ENCODE results near the gene CCL24. TPM values are rescaled to one million over a fixed set of nuclear protein-coding genes. Genes with fewer than 3 reads are reported as not detected.
"Not testable (repeated sequence)": the region's sequence is repeated elsewhere in the genome, so short reads cannot be mapped to it uniquely, and the experiment has no call there.

Gene CCL24
- polyA plus RNA-seq, 1 donor: not detected

DNA sequence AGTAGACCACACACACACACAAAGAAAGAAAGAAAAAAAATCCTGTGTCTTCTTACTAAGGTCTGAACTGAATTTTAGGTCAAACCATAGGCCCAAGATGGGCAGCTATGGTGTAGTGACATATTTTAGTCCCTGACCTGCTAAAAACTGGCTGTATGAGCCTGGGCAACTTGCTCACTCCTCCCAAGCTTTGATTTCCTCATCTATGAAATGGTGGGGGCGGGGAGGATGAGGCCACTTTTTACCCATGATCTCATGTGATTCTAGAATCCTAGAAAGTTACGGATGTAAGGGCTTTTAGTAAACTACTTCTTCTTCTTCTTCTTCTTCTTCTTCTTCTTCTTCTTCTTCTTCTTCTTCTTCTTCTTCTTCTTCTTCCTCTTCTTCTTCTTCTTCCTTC is 6.1 kb upstream of the CCL24 start:
- DNase-seq: no peak

DNA sequence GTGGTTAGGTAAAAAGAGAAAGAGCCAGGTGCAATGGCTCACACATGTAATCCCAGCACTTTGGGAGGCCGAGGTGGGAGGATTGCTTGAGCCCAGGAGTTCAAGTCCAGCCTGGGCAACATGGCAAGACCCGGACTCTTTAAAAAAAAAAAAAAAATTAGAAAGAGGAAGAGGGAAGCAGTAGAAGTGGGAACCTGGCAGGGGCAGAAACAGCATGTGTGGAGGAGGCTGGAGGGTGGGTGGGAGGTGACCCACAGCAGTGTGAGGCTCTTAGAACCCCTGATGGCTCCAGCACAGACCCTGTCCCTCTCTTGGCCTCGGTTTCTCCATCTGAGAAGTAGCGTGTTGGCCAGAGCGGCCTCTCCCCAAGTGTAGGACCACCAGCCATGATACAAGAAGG is 4.9 kb upstream of the CCL24 start:
- DNase-seq: no peak

DNA sequence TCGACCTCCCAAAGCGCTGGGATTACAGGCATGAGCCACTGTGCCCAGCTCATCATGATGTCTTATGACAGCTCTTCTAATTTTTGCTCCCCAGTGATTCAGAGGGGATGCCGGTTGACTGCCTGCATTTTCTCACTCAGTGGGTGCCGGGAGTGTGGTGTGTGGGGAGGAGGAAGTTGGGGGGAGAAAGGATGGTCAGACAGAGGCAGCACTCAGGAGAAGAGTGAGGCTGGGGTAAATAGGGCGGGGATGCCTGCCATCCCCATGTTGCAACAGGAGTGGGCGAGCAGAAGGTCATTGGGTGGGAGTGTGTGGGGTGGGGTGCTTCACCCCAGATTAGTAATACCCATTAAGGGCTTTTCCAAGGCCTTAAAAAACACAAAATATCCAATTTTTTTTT is 3.5 kb upstream of the CCL24 start:
- DNase-seq: no peak

DNA sequence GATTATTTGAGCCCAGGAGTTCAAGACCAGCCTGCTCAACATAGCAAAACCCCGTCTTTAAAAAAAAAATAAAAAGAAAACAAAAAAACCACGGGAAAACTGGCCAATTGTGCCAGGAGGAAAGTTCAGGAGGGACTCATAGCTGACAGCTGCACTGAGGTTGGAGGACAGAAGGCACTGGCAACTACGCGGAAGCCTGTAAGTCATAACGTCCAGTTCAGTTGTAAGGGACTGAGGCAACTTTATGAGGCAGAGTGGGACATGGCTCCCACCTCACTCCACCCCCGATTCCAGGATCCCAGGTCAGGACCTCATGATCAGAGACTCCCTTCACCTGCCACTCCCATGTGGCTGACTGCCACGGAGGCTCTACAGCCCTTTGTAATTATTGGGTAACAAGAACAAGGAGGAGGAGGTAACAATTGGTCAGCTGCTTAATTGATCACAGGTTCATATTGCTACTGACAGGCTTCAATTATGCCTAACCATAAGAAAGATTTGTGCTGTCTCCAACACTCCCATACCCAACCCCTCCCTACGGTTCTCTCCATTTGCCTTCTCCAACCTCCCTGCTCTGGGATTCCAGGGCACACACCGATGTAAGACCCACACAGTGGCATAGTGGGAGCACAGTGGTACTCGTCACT is 1.9 kb upstream of the CCL24 start:
- no peak for DNase-seq

DNA sequence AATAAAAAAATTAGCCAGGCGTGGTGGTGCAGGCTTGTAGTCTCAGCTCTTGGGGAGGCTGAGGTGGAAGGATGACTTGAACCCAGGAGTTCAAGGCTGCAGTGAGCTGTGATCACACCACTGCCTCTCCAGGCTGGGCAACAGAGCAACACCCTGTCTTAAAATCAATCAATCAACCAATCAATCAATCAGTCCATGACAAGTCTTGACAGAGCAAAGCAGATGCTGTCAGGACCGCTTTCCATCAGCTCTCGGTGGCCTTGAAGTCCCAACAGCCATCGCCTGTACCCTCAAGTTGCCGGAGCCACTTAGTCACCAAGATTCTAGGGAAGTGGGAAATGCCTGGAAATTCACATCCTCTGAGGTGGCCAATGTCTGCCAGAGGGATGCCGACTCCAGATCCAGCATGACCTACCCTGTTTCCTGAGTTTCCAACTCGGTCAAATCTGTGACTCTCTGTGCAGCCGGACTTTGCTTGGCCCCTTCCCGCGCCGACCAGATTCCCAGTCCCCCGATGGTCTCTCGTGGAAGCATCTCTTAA is 871 bp upstream of the CCL24 start:
- DNase-seq: no peak

DNA sequence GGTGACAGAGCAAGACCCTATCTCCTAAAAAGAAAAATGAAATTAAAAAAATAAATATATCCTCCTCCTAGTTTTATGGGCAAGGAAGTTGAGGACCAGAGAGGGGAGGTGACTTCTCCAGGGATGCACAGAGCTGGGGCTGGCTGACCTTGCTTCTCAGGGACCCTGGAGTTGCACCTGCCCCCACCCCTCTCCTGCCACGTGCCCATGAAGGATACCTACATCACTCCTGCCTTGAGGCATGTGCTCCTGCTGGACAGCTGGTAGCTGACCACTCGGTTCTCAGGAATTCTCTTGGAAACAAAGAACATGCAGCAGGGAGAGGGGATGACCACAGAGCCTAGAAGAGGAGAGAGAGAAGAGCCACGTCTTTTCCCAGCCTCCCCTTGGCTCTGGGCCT is 522 bp downstream of the CCL24 start:
- no peak for DNase-seq

DNA sequence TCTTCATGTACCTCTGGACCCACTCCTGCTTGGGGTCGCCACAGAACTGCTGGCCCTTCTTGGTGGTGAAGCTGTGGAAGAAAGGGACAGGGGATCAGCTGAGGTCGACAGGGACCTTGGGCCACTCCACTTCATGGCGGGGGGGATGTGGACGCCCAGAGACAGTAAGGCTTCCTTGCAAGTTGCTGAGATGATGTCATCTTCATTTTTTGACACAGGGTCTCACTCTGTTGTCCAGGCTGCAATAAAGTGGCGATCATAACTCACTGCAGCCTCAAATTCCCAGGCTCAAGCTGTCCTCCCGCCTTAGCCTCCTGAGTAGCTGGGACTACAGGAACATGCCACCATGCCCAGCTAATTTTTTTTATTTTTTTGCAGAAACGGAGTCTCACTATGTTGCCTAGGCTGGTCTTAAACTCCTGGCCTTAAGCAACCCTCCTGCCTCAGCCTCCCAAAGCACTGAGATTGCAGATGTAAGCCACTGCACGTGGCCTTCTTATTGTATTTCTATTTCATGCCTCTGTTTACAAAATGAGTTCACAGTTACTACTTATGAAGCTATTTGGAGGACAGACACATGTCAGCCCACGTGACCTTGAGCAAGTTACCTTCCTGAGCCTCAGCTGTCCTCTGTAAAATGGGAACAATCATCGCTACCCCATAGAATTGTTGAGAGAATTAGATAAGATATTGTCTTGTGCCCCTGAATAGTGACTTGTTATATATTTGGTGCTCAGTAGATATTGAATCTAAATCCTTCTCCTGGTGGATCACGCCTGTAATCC is 1.5 kb downstream of the CCL24 start:
- no peak for DNase-seq

DNA sequence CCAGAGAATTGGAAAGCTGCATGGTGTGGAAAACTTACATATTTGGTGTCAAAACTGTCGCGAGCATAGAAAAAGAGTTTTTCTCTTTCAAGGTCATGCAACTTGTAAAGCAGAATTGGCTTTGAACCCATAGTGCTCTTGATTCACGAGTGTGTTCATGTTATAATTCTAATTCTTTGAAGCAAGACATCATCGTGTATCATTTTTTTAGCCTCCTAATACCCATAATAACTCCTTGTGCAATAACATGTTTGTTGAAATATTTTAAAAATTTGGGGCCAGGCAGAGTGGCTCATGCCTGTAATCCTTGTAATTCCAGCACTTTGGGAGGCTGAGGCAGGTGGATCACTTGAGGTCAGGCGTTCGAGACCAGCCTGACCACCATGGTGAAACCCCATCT is 4.2 kb downstream of the CCL24 start:
- no peak for DNase-seq

DNA sequence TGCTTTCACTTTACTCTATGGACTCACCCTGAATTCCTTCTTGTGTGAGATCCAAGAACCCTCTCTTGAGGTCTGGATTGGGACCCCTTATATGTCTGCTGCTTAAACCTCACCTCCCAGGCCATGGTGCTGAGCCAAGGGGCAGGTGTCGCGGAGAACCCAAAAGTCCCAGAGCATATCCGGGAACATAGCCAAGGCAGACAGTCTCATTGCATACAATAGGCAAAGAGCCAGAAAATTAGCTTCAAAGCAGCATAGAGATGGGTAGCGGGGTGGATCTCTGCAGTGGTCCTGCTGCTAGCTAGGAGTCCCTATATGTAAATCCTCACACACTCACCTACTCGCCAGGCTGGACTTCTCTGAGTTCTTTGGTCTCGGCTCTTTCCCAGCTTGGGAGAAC is 5.5 kb downstream of the CCL24 start:
- DNase-seq: no peak

DNA sequence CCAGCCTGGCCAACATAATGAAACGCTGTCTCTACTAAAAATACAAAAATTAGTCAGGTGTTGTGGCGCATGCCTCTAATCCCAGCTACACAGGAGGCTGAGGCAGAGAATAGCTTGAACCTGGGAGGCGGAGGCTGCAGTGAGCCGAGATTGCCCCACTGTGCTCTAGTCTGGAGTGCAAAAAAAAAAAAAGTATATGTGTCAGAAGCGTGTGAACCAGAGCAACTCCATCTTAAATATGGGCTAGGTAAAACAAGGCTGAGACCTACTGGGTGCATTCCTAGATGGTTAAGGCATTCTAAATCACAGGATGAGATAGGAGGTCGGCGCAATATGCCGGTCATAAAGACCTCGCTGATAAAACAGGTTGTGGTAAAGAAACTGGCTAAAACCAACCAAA is 6.2 kb downstream of the CCL24 start:
- no peak for DNase-seq

DNA sequence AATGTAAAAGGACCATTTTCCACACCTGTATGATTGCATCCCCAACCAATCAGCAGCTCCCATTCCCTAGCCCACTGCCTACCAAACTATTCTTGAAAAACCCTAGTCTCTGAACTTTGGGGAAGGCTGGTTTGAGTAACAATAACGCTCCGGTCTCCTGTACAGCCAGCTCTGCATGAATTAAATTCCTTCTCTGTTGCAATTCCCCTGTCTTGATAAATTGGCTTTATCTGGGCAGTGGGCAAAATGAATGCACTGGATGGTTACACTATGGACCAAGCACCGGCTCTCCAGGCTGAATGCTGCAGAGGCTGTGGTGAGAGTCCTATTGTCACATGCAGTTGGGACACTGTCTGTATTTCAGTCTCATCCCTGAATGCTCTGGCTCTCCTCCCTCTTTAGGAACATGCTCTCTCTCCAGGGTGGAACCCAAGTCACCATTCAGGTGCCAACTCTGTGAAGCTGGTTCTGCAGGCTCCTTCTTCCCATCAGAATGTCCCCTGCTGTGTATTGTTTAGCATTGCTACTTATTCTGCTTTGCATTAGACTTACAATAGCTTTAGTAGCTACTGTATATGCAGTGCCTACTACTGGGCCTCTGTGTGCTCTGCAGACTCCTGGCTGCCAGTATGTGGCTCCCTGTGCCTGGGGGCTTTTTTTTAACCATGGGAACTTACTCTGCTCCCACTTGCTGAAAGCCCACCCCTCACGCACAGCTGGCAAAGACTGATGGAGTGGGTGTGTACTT is 6.9 kb downstream of the CCL24 start:
- no peak for DNase-seq

DNA sequence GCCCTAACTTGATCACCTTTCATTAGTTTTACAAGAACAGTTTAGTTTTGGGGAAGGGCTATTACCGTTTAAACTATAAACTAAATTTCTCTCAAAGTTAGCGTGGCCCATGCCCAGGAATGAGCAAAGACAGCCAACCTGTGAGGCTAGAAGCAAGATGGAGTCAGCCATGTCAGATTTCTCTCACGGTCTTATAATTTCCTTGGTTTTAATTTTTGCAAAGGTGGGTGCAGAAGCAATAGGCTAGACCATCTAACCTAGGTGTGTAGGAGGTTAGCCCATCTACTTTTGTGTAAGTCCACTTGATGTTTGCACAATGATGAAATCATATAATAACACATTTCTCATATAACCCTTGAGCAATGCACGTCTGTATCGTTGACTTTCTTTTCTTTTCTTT is 8.9 kb downstream of the CCL24 start:
- no peak for DNase-seq

DNA sequence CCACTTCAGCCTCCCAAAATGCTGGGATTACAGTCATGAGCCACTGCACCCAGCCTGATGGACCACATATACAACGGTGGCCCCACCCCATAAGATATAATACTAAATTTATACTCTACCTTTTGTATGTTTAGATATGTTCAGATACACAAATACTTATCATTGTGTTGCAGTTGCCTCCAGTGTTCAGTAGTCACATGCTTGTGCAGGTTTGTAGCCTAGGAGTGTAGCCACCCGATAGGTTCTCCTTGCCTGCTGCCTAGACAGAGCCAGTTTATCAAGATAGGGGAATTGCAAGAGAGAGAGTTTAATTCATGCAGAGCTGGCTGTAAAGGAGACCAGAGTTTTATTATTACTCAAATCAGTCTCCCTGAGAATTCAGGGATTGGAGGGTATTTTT is 9.6 kb downstream of the CCL24 start:
- no peak for DNase-seq

DNA sequence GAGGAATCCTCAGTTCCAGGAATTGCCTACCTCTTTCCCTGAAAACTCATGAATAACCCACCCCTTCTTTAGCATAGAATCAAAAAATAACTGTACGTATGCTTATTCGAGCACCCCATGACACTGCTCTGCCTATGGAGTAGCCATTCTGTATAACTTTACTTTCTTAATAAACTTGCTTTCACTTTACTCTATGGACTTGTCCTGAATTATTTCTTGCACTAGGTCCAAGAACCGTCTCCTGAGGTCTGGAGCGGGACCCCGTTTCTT is 11.1 kb downstream of the CCL24 start:
- no peak for DNase-seq

DNA sequence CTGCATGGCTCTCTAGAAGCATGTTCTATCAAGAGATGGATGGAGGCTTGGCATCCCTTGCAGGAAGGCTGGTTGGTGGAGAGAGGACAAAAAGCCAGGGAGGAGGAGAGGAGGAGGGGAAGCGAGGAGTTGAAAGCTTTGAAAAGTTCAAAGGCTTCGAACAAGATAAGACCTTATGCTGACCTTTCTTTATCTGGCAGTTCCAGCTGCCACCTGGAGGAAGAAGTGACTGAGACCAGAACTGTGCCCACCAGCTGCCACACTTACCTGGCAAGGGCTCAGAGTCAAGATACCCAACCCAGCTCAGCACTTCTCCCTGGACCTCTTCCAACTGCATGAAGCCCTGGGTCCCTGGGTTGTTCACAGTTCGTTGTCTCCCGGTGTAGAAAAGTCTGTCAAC is 14.8 kb downstream of the CCL24 start:
- DNase-seq: no peak

DNA sequence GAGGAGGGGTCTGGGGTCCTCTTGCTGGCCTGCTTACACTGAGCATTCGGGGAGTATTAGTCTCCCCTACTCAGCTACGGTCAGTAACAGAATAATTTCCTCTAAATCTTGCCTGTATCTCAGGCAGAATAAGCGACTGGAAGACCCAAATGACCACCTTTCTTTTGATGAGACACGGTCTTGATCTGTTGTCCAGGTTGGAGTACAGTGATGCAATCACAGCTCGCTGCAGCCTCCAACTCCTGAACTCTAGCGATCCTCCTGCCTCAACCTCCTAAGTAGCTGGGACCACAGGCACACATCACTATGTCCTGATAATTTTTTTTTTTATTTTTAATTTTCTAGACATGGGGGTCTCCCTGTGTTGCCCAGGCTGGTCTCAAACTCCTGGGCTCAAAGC is 17.2 kb downstream of the CCL24 start:
- DNase-seq: no peak

DNA sequence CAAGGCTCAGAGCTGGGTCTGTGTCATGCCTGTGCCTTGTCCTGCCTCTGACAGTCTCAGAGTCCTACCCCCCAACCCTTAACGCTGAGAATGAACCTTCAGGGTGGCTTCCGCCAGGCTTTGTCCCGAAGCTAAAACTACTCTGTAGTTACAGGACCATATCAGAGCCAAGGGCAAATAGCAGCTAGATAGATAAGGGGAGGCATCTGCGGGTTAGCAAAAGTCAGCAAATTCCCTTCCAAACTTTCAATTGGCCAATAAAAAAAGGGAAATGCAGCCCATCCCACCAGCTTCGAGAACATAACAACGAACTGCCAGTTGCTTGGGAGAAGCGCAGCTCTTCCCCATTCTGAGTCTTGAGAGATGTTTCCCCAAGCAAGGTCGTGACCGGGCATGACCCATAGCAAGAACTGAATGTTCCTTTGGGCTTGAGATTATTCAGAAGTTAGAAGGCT is 17.7 kb downstream of the CCL24 start:
- DNase-seq: no peak

DNA sequence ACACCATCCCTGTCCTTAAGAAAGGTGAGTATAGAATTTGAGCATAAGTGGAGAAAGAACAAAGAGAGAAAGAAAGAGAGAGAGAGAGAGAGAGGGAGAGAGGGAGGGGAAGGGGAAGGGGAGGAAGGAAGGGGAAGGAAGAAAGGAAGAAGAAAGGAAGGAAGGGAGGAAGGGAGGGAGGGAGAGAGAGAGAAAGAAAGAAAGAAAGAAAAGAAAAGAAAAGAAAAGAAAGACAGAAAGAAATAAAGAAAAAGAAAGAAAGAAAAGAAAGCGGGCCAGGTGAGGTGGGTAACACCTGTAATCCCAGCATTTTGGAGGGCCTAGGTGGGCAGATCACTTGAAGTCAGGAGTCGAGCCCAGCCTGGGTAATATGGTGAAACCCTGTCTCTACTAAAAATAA is 19.9 kb downstream of the CCL24 start:
- no peak for DNase-seq

DNA sequence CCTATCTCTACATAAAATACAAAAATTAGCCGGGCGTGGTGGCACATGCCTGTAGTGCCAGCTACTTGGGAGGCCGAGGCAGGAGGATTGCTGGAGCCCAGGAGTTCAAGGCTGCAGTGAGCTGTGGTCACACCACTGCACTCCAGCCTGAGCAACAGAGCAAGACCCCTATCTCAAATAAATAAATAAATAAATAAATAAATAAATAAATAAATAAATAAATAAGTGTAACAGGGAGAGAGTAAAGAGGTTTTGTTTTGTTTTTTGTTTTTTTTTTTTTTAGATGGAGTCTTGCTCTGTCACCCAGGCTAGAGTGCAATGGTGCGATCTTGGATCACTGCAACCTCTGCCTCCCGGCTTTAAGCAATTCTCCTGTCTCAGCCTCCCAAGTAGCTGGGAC is 21.0 kb downstream of the CCL24 start:
- DNase-seq: not testable (repeated sequence)

DNA sequence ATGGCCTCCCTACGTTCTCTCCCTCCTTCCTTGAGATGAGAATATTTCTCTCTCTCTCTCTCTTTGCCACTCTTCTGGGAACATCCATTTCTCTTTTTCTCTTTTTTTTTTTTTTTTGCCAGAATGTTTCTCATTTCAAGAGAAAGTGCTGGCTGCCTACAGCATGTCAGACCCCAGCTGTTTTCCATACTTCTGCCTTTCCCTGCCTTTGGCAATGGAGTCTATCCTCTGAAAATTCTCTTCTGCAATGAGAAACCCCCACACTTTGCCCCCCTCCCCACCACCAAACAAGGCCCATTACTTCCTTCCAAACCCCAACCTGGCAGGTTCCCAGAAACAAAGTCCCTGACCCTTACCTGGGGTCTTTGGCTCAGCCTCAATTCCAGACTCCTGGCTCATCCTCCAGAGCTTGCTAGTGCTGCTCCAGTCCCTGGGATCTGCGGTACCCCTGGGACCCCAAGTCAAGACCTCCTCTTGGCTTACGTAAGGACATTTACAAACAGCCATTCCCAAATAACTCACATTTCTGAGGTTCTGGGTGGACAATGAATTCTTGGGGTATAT is 24.2 kb downstream of the CCL24 start:
- DNase-seq: no peak

DNA sequence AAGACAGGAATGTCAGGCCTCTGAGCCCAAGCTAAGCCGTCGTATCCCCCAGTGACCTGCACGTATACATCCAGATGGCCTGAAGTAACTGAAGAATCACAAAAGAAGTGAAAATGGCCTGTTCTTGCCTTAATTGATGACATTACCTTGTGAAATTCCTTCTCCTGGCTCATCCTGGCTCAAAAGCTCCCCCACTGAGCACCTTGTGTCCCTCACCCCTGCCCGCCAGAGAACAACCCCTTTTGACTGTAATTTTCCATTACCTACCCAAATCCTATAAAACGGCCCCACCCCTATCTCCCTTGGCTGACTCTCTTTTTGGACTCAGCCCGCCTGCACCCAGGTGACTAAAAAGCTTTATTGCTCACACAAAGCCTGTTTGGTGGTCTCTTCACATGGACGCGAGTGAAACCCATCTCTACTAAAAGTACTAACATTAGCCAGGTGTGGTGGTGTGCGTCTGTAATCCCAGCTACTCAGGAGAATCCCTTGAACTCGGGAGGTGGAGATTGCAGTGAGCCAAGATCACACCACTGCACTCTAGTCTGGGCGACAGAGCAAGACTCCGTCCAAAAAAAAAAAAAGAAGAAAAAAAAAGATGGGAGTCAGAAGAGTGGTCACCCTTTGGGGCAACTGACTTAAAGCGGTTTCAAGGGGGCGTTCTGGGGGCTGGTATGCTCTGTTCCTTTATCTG is 25.3 kb downstream of the CCL24 start:
- not testable (repeated sequence) for DNase-seq

DNA sequence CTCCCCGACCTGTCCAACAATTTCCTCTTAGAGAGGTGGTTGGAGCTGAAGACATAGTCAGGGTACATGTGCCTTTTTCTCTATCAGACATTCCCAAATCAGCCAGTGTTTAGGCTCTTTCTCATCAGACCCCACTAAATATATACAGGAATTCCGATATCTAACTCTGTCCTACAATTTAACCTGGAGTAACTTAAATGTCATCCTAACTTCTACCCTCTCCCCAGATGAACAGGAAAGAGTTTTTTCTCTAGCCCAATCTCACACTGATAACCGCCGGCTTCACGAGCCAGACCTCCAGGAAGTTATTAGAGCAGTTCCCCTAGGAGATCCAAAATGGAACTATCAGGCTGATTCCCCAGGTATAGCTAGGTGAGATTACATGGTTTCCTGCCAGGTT is 30.5 kb downstream of the CCL24 start:
- DNase-seq: not testable (repeated sequence)
